HepG2 (cell line): ENCODE results near the gene SBNO2. TPM values are rescaled to one million over a fixed set of nuclear protein-coding genes. Genes with fewer than 3 reads are reported as not detected.

ENCODE experiments used
- ATAC-seq: fragments of 200-7000 bp; cut with Tn5 transposase; 3 replicates; pipeline ENCODE4 v1.9.1; 2020; ENCODE audit warnings: mild to moderate bottlenecking, moderate library complexity
- BruUV-seq: library from RNA; stranded (reverse); fragments of 400-500 nt; replicated peaks from 2 replicates; lab custom pipeline; 2021; lab: Mats Ljungman, UMichigan
- CTCF ChIA-PET: fragments of 300-600 bp; formaldehyde crosslinking; extraction: SDS; loops from one replicate; lab custom pipeline; 2021; ENCODE audit warnings: low total read pairs, inconsistent platforms, low intra/inter-chr PET ratio; lab: Yijun Ruan, JAX
- POLR2A ChIA-PET: fragments of 350-600 bp; sonication (Branson Sonifier 250); formaldehyde crosslinking; loops from one replicate; lab custom pipeline; 2020; ENCODE audit warnings: antibody characterized with exemption, inconsistent platforms; lab: Yijun Ruan, JAX
- DNase-seq: peaks from one replicate; pipeline ENCODE4 v3.0.0-alpha.2; 2015; ENCODE audit warnings: low spot score
- FAIRE-seq: peaks from 3 replicates; lab custom pipeline; 2011; peaks lifted over from hg19 to GRCh38; lab: Jason Lieb, UNC
- H2AFZ ChIP-seq: one replicate; pipeline ENCODE4 v1.6.1; 2011; ENCODE audit warnings: low read length, inconsistent platforms
- H3K27ac ChIP-seq: fragments of 300-600 bp; 3 replicates; pipeline ENCODE4 v1.8.0; 2011; ENCODE audit warnings: mixed run types, mild to moderate bottlenecking, mixed read lengths, low read length, inconsistent platforms; ENCODE audit not compliant: insufficient read depth; ENCODE audit errors: extremely low read length
- H3K27me3 ChIP-seq, 2 experiments: fragments of 200-600 bp in 1 of 2; 2 replicates in 1 of 2; 3 replicates in 1 of 2; pipeline versions ENCODE4 v1.6.0 to v1.8.0; 2011; ENCODE audit warnings: low read length in 2 of 2, mild to moderate bottlenecking in 2 of 2, moderate library complexity in 2 of 2, inconsistent platforms in 1 of 2; ENCODE audit not compliant: insufficient read depth in 2 of 2, control insufficient read depth in 1 of 2
- H3K36me3 ChIP-seq, 2 experiments: fragments of 200-600 bp in 1 of 2; replicated peaks in 1 of 2; 2 replicates in 1 of 2; 3 replicates in 1 of 2; pipeline versions ENCODE4 v1.5.1 to v1.8.0; 2011; ENCODE audit warnings: low read length in 2 of 2, inconsistent platforms in 1 of 2; ENCODE audit not compliant: insufficient read depth in 2 of 2, control insufficient read depth in 1 of 2
- H3K4me1 ChIP-seq: 2 replicates; pipeline ENCODE4 v1.5.1; 2012; ENCODE audit warnings: low read length, inconsistent platforms; ENCODE audit not compliant: insufficient read depth
- H3K4me2 ChIP-seq: 2 replicates; pipeline ENCODE4 v1.6.0; 2011; ENCODE audit warnings: low read depth, low read length, inconsistent platforms
- H3K4me3 ChIP-seq, 3 experiments: fragments of 200-600 bp in 1 of 3; sonication (generic), shearing (Covaris generic) in 1 of 3; replicated peaks in 1 of 3; 2 replicates each; pipeline ENCODE4 v1.5.1; 2011 to 2016; ENCODE audit warnings: low read length in 3 of 3, inconsistent platforms in 2 of 3, low read depth in 2 of 3, mild to moderate bottlenecking in 2 of 3, control low read depth in 1 of 3, mixed read lengths in 1 of 3; ENCODE audit not compliant: insufficient read depth in 1 of 3
- H3K79me2 ChIP-seq: one replicate; pipeline ENCODE4 v1.6.1; 2011; ENCODE audit warnings: low read length, inconsistent platforms; ENCODE audit not compliant: insufficient read depth
- H3K9ac ChIP-seq: 2 replicates; pipeline ENCODE4 v1.6.0; 2011; ENCODE audit warnings: mild to moderate bottlenecking, low read depth, low read length, inconsistent platforms; ENCODE audit not compliant: insufficient read depth
- H3K9me3 ChIP-seq: 2 replicates; pipeline ENCODE4 v1.5.1; 2012; ENCODE audit warnings: mild to moderate bottlenecking, low read length
- H4K20me1 ChIP-seq: 2 replicates; pipeline ENCODE4 v1.6.0; 2011; ENCODE audit warnings: inconsistent platforms, mild to moderate bottlenecking, low read length, moderate library complexity; ENCODE audit not compliant: insufficient read depth
- ATF5 ChIP-seq: sonication (generic); formaldehyde crosslinking; IDR thresholded peaks from 2 replicates; pipeline ENCODE4 v1.4.0; 2020; ENCODE audit warnings: mild to moderate bottlenecking, low read depth, missing genetic modification reagents
- DBP ChIP-seq: sonication (generic); formaldehyde crosslinking; IDR thresholded peaks from 2 replicates; pipeline ENCODE4 v1.4.0; 2020; ENCODE audit warnings: missing genetic modification reagents; ENCODE audit errors: not compliant biosample characterization
- GFI1 ChIP-seq: sonication (generic); formaldehyde crosslinking; IDR thresholded peaks from 2 replicates; pipeline ENCODE4 v1.5.0; 2020; ENCODE audit warnings: missing genetic modification reagents, mild to moderate bottlenecking, borderline replicate concordance
- LCORL ChIP-seq, 2 experiments: fragments of 450-650 bp in 1 of 2; sonication (generic) in 1 of 2; formaldehyde crosslinking in 1 of 2; IDR thresholded peaks; 2 replicates each; pipeline versions ENCODE4 v1.5.0 to v1.6.1; 2017 to 2020; ENCODE audit warnings: antibody characterized with exemption in 1 of 2, missing genetic modification reagents in 1 of 2
- MXI1 ChIP-seq: IDR thresholded peaks from 3 replicates; pipeline ENCODE4 v1.6.1; 2012; ENCODE audit warnings: low read depth, low read length, inconsistent platforms, borderline replicate concordance
- TSC22D2 ChIP-seq: sonication (generic); formaldehyde crosslinking; IDR thresholded peaks from 2 replicates; pipeline ENCODE4 v1.5.1; 2020; ENCODE audit warnings: missing genetic modification reagents, mild to moderate bottlenecking, borderline replicate concordance
- ZBTB25 ChIP-seq: IDR thresholded peaks from 2 replicates; pipeline ENCODE4 v1.6.1; 2018; ENCODE audit warnings: missing genetic modification reagents
- ZBTB49 ChIP-seq: sonication (generic); formaldehyde crosslinking; IDR thresholded peaks from 2 replicates; pipeline ENCODE4 v1.4.0; 2020; ENCODE audit warnings: missing genetic modification reagents, borderline replicate concordance
- ZNF225 ChIP-seq: sonication (generic); formaldehyde crosslinking; IDR thresholded peaks from 2 replicates; pipeline ENCODE4 v1.4.0; 2020; ENCODE audit warnings: mild to moderate bottlenecking, missing genetic modification reagents
- ZNF280D ChIP-seq: sonication (generic); formaldehyde crosslinking; IDR thresholded peaks from 2 replicates; pipeline ENCODE4 v1.5.1; 2020; ENCODE audit warnings: mild to moderate bottlenecking, missing genetic modification reagents
- ZNF616 ChIP-seq: sonication (generic); formaldehyde crosslinking; IDR thresholded peaks from 2 replicates; pipeline ENCODE4 v1.5.0; 2020; ENCODE audit warnings: low read depth, mild to moderate bottlenecking, missing genetic modification reagents
- ZNF883 ChIP-seq: sonication (generic); formaldehyde crosslinking; IDR thresholded peaks from 2 replicates; pipeline ENCODE4 v1.5.1; 2020; ENCODE audit warnings: mild to moderate bottlenecking, missing genetic modification reagents; ENCODE audit errors: not compliant biosample characterization
- WGBS: methylation state at CpG from one replicate; pipeline ENCODE4 v1.1.6; 2017; ENCODE audit warnings: low lambda C conversion rate; 5-methylcytosine and 5-hydroxymethylcytosine counted together
- in situ Hi-C: cut with HindIII; loops from 2 replicates; pipeline ENCODE4 v1.10.0; 2017; ENCODE audit warnings: low pct_unique_long_range_greater_than_20kb; ENCODE audit not compliant: extremely low pct_ligation_motif_present
- intact Hi-C: fragments of 100-400 bp; cut with micrococcal nuclease; formaldehyde crosslinking; loops from one replicate; pipeline ENCODE4 v1.10.0; 2022; ENCODE audit not compliant: unreplicated experiment
- polyA plus RNA-seq, 8 experiments: library from polyadenylated mRNA; depleted of rRNA in 3 of 8; stranded (reverse) in 7 of 8; unstranded in 1 of 8; fragments of >200 nt; fragmentation: Illumina TruSeq in 4 of 8; extraction: Trizol in 4 of 8; gene quantifications; 2 replicates each; pipeline versions ENCODE4 v1.2.1 to v1.2.3, GENCODE V29; 2011 to 2016; ENCODE audit warnings: low read depth in 4 of 8, missing spikeins in 1 of 8, mixed read lengths in 1 of 8; ENCODE audit not compliant: insufficient read depth in 1 of 8
- total RNA-seq, 5 experiments: library from RNA; depleted of rRNA; stranded (reverse); fragments of >200 nt; fragmentation: Illumina TruSeq; extraction: Trizol; gene quantifications; 2 replicates each; pipeline ENCODE4 v1.2.3, GENCODE V29; 2016; ENCODE audit warnings: low read depth in 1 of 5

Gene SBNO2
- total and polyA plus RNA-seq, 2 of the 13 experiments (the other 11 are each of a cell fraction or from before 2014, with no cell fraction given) = 8.6 to 10.4 TPM

GRCh38 chr19:1072371-1073015 lies 101.6 kb downstream of the SBNO2 start (continued):
- TF ChIP-seq ZNF280D (CRISPR knock-in tag) = no peak
- TF ChIP-seq ZNF616 = no peak
- no peak for TF ChIP-seq DBP

- no peak overlapping the region for H2AFZ ChIP-seq
- H3K4me1 ChIP-seq = peaks cover 37% of the 10 kb centered on the region
- CTCF ChIA-PET = no interaction called here
- DNase-seq (no peak), ATAC-seq (no peak), FAIRE-seq (no peak)
- no peaks in the 10 kb centered on the region; a peak in 1 of 5 replicates for H3K36me3 ChIP-seq
- intact Hi-C loops (no loop called here), in situ Hi-C loops (no loop called here)
- BruUV-seq = no TSS peak
- peaks cover 3% of the 10 kb centered on the region; the same call in 1 of the 2 replicates for H4K20me1 ChIP-seq
- no peak overlapping the region for H3K4me3 ChIP-seq
- POLR2A ChIA-PET = no interaction called here
- H3K4me2 ChIP-seq = no peak overlapping the region
- no peaks in the 10 kb centered on the region for H3K27me3 ChIP-seq
- no peaks in the 10 kb centered on the region for H3K9me3 ChIP-seq
- H3K79me2 ChIP-seq = no peaks in the 10 kb centered on the region
- 86% methylated on average over 40 of the region's 99 CpGs for WGBS
- H3K9ac ChIP-seq = no peak overlapping the region
- H3K27ac ChIP-seq = no peak overlapping the region
- TF ChIP-seq ZNF883 (CRISPR knock-in tag) (no peak), ZNF225 (no peak), MXI1 (no peak), LCORL (IDR thresholded peaks at IDR 0.05) (no peak), LCORL (CRISPR knock-in tag; IDR thresholded peaks at IDR 0.05) (no peak), ZBTB25 (CRISPR knock-in tag) (no peak), TSC22D2 (CRISPR knock-in tag) (no peak), GFI1 (CRISPR knock-in tag) (no peak), ZBTB49 (CRISPR knock-in tag) (no peak), ATF5 (CRISPR knock-in tag) (no peak)
Measured at GRCh38 chr19:1070931-1071791, 102.9 kb downstream of the SBNO2 start.
